Activated CD4-positive, alpha-beta T cell treated with anti-CD3 and anti-CD28 coated beads, Interleukin-2, amount 10 ng/mL, durations not matched to agents 7 days and 5 days (primary cell): Measurements from ENCODE around the gene NR4A1. TPM values are rescaled to one million over a fixed set of nuclear protein-coding genes. Genes with fewer than 3 reads are reported as not detected.

Source experiments
- CTCF ChIA-PET: fragments of 350-600 bp; sonication (Branson Sonifier 250); formaldehyde crosslinking; loops from one replicate; lab custom pipeline; 2021; ENCODE audit warnings: antibody characterized with exemption; lab: Charles Lee
- POLR2A ChIA-PET: fragments of 350-600 bp; sonication (Branson Sonifier 250); formaldehyde crosslinking; loops from one replicate; lab custom pipeline; 2021; ENCODE audit warnings: antibody characterized with exemption; lab: Charles Lee
- DNase-seq: peaks from one replicate; pipeline ENCODE4 v3.0.0-alpha.2; 2020
- H3K27ac Mint-ChIP-seq: one replicate; pipeline ENCODE4 v1.8.0; 2021; ENCODE audit warnings: mild to moderate bottlenecking, moderate library complexity, mixed read lengths
- H3K27me3 Mint-ChIP-seq: one replicate; pipeline ENCODE4 v1.8.0; 2021; ENCODE audit warnings: mixed read lengths
- H3K36me3 Mint-ChIP-seq: one replicate; pipeline ENCODE4 v1.8.0; 2021; ENCODE audit warnings: low read depth, mixed read lengths
- H3K4me1 Mint-ChIP-seq: one replicate; pipeline ENCODE4 v1.8.0; 2021; ENCODE audit warnings: mixed read lengths
- H3K4me3 Mint-ChIP-seq: one replicate; pipeline ENCODE4 v1.8.0; 2021; ENCODE audit warnings: mild to moderate bottlenecking, moderate library complexity, mixed read lengths
- H3K9me3 Mint-ChIP-seq: one replicate; pipeline ENCODE4 v1.8.0; 2021; ENCODE audit warnings: mixed read lengths
- total RNA-seq, 2 experiments: library from RNA; stranded (reverse); gene quantifications; one replicate each; pipeline ENCODE4 v1.2.3, GENCODE V29; 2021

Gene NR4A1
- total RNA-seq, 2 experiments from 2014 or later = 2.1 to 2.7 TPM

GRCh38 chr12:52049688-52050087, 1.6 kb upstream of the NR4A1 start:
- POLR2A ChIA-PET = no interaction called here
- peaks cover 52% of the 10 kb centered on the region for H3K4me1 Mint-ChIP-seq
- H3K4me3 Mint-ChIP-seq = peak overlapping the region; percentile 86
- CTCF ChIA-PET = no interaction called here
- no peaks in the 10 kb centered on the region for H3K36me3 Mint-ChIP-seq
- H3K27ac Mint-ChIP-seq = peak overlapping the region; percentile 97
- no peak for DNase-seq
- peaks cover 9% of the 10 kb centered on the region for H3K27me3 Mint-ChIP-seq
- H3K9me3 Mint-ChIP-seq = no peaks in the 10 kb centered on the region

DNA sequence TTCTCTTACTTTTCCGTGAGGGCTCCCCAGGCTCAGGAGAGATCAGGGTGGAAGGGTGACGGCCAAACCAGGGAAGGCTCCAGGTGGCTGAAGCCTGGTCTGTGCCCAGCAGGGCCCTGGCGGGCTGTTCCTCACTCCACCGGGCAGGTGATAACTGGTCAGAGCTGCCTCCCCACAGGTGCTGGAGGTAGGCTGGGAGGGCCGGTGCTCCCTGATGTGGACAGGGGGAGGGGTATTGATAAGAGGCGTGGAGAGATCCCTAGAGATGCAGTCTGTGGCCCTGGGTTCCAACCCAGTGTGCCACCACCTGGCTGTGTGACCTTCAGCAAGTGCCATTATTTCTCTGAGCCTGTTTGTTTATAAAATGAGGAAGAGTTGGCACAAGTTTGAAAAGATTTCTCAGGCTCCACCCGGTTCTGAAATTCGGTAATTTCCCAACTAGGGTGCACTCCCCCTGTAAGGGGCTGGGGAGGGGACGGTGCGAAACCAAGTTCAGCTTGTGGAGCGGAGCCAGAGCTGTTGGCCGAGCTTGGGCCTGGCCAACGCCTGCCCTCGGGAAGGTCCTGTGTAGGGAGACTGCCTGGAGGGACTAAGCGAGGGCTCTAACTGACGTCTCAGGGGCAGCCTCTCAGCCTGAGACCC, 1.0 kb upstream of the NR4A1 start:
- H3K27ac Mint-ChIP-seq = peak overlapping the region; percentile 97
- H3K4me1 Mint-ChIP-seq = peaks cover 52% of the 10 kb centered on the region
- H3K9me3 Mint-ChIP-seq = no peaks in the 10 kb centered on the region
- POLR2A ChIA-PET = no interaction called here
- DNase-seq = no peak
- CTCF ChIA-PET = interaction anchor here (0.9 to 2.4 kb wide), 9 partner anchors 7 to 28 kb away, joined by 3 to 23 read pairs (median 5); partner anchors contain the start of gene ATG101
- peak overlapping the region; percentile 86 for H3K4me3 Mint-ChIP-seq
- H3K36me3 Mint-ChIP-seq = no peaks in the 10 kb centered on the region
- H3K27me3 Mint-ChIP-seq = peaks cover 9% of the 10 kb centered on the region

- ChIA-PET CTCF (interaction anchor here (2.1 to 2.4 kb wide), 2 partner anchors 10 to 22 kb away, joined by 11 to 12 read pairs; no protein-coding TSS in a partner anchor), POLR2A (no interaction called here)
- peaks cover 9% of the 10 kb centered on the region for H3K27me3 Mint-ChIP-seq
- peaks cover 37% of the 10 kb centered on the region for H3K4me1 Mint-ChIP-seq
- H3K9me3 Mint-ChIP-seq = no peaks in the 10 kb centered on the region
- H3K36me3 Mint-ChIP-seq = no peaks in the 10 kb centered on the region
- peak overlapping the region; percentile 86 for H3K4me3 Mint-ChIP-seq
- peak overlapping the region; percentile 97 for H3K27ac Mint-ChIP-seq
- peak; percentile 37 for DNase-seq
Observed at GRCh38 chr12:52052468-52053186, 1.4 kb downstream of the NR4A1 start.

DNA sequence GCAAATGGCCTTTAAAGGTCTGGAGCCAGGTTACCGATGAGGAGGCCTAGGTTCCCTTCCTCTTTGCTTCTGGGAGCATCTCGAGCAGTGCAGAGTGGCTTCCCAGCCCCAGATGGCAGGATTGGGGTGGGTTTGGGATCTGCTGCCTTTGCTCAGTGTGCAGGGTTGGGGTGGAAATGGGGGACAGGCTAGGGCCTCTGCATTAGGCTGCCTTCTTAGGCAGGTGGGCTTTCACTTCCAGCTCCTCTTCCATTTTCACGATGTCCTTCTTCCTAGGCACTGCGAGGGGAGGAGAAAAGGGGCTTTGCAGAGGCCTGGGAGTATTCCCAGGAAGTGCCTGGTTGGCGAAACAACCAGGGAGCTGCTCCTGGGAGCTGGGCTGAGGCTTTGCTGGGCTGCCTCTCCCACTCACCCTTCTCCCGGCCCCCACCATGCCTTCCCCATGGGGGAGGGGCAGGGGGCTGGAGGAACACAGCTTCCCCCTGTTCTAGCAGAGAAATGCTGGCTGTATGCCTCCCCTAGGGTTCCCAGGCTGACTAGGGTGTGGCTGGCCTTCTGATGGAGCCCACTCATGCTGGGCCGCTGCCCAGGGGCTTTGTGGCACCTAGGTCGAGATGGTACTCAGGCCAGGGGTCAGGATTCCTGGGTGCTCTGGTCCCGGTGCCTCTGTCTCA, 2.4 kb downstream of the NR4A1 start:
- Mint-ChIP-seq H3K27ac (no peak overlapping the region), H3K9me3 (no peaks in the 10 kb centered on the region), H3K36me3 (no peaks in the 10 kb centered on the region), H3K27me3 (peaks cover 9% of the 10 kb centered on the region), H3K4me3 (no peak overlapping the region), H3K4me1 (peaks cover 37% of the 10 kb centered on the region)
- DNase-seq = no peak
- CTCF ChIA-PET = interaction anchor here (0.8 to 2.5 kb wide), 4 partner anchors 11 to 28 kb away, joined by 3 to 11 read pairs (median 5); partner anchors contain the start of gene ATG101
- POLR2A ChIA-PET = no interaction called here

GRCh38 chr12:52054231-52054832, 3.1 kb downstream of the NR4A1 start:
- Mint-ChIP-seq H3K9me3 (no peaks in the 10 kb centered on the region), H3K36me3 (no peaks in the 10 kb centered on the region), H3K27ac (no peak overlapping the region), H3K4me1 (peaks cover 34% of the 10 kb centered on the region), H3K27me3 (peaks cover 7% of the 10 kb centered on the region), H3K4me3 (no peak overlapping the region)
- ChIA-PET CTCF (interaction anchor here (0.7 to 2.5 kb wide), 5 partner anchors 10 to 29 kb away, joined by 3 to 11 read pairs (median 4); no protein-coding TSS in a partner anchor), POLR2A (no interaction called here)
- DNase-seq = no peak

DNA sequence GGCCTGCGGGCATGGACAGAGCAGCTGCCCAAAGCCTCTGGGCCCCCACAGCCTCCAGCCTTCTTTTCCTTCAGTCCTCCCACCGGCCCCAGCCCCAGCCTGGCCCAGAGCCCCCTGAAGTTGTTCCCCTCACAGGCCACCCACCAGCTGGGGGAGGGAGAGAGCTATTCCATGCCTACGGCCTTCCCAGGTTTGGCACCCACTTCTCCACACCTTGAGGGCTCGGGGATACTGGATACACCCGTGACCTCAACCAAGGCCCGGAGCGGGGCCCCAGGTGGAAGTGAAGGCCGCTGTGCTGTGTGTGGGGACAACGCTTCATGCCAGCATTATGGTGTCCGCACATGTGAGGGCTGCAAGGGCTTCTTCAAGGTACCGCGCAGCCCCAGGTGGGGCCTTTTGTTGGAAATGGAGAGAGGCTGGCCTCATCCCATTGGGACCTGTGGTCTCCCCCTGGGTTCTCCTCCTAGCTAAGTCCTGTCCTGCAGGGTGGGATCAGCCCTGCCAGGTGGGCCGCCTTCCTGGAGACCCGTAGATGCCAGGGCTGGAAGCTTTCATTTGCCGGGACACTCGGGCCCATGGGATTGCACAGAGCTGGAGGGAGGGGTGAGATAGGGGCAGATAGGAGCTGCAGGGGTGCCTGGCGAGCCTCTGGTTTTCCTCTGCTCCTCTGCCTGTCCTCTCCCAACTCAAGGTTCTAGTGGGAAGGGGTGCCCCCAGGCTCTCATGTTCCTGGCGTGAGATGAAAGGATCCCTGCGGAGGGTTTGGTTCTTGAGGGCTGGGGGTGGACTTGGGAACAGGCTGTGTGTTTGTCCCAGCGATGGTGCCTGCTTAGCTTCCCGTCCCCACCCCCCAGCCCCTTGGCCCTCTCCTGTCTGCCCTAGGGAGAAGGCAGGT, 3.8 kb downstream of the NR4A1 start:
- ChIA-PET CTCF (interaction anchor here (0.7 to 2.5 kb wide), 6 partner anchors 9 to 29 kb away, joined by 3 to 11 read pairs (median 4); no protein-coding TSS in a partner anchor), POLR2A (no interaction called here)
- H3K4me1 Mint-ChIP-seq = peaks cover 27% of the 10 kb centered on the region
- H3K36me3 Mint-ChIP-seq = no peaks in the 10 kb centered on the region
- no peak for DNase-seq
- no peak overlapping the region for H3K27ac Mint-ChIP-seq
- H3K9me3 Mint-ChIP-seq = no peaks in the 10 kb centered on the region
- no peaks in the 10 kb centered on the region for H3K27me3 Mint-ChIP-seq
- no peak overlapping the region for H3K4me3 Mint-ChIP-seq

DNA sequence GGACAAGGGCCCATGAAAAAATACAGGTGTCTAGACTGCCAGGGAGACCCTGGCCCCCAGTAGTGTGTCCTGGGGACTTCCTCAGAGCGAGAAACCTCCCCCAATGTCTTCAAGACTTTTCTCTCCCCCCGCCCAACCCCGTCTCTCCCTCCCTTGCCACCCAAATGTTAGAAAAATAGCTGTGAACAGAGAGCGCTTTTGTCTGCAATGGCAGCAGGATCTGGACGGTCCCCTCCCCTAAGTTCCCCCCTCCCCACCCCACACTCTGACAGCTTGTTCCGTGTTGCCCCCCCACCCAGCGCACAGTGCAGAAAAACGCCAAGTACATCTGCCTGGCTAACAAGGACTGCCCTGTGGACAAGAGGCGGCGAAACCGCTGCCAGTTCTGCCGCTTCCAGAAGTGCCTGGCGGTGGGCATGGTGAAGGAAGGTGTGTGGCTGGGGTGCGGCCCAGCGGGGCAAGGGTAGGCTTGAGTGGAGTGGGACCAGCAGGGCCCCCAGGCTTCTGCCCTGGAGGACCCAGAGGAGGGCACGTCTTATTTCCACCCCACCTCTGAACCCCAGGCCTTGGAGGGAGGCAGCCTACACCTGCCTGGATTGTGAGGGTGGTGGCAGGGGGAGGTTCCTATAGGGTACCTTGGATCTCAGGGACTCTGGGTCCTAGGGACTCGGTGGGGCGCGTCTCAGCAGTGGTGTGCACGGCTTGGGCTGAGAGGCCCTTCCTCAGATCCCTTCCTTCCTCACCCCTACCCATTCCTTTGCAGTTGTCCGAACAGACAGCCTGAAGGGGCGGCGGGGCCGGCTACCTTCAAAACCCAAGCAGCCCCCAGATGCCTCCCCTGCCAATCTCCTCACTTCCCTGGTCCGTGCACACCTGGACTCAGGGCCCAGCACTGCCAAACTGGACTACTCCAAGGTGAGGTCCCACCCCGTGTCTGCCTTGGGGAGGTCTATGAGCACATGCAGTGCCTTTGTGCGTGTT, 4.8 kb downstream of the NR4A1 start:
- ChIA-PET POLR2A (no interaction called here), CTCF (interaction anchor here (0.8 to 2.5 kb wide), 6 partner anchors 11 to 33 kb away, joined by 3 to 11 read pairs (median 4); no protein-coding TSS in a partner anchor)
- H3K36me3 Mint-ChIP-seq = no peaks in the 10 kb centered on the region
- no peak for DNase-seq
- H3K4me3 Mint-ChIP-seq = no peak overlapping the region
- peaks cover 21% of the 10 kb centered on the region for H3K4me1 Mint-ChIP-seq
- no peaks in the 10 kb centered on the region for H3K27me3 Mint-ChIP-seq
- H3K9me3 Mint-ChIP-seq = no peaks in the 10 kb centered on the region
- H3K27ac Mint-ChIP-seq = no peak overlapping the region

DNA sequence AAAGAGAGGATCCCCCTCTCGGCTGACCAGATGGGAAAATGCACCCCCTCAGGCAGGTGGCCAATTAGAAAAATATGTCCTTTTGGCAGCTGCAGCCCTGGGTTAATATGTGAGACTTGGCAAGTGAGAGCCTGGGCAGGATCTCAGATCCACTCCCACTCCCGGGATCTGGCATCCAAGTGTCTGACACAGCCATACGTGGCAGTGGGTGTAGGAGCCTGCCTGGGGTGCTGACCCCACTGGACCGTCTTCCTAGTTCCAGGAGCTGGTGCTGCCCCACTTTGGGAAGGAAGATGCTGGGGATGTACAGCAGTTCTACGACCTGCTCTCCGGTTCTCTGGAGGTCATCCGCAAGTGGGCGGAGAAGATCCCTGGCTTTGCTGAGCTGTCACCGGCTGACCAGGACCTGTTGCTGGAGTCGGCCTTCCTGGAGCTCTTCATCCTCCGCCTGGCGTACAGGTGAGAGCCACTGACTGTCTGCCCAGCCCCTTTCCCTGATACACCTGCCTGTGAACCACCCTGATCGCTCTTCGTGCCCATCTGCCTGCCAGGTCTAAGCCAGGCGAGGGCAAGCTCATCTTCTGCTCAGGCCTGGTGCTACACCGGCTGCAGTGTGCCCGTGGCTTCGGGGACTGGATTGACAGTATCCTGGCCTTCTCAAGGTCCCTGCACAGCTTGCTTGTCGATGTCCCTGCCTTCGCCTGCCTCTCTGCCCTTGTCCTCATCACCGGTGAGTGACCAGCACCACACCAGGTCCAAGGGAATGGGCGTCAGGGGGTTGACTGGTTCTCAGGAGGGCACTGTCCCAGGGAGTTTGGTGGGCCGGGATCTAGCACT, 5.8 kb downstream of the NR4A1 start:
- POLR2A ChIA-PET = no interaction called here
- Mint-ChIP-seq H3K4me1 (peaks cover 12% of the 10 kb centered on the region), H3K36me3 (no peaks in the 10 kb centered on the region), H3K9me3 (no peaks in the 10 kb centered on the region), H3K4me3 (no peak overlapping the region), H3K27me3 (no peaks in the 10 kb centered on the region), H3K27ac (no peak overlapping the region)
- no peak for DNase-seq
- CTCF ChIA-PET = interaction anchor here (0.8 to 1.3 kb wide), 5 partner anchors 9 to 34 kb away, joined by 3 to 7 read pairs (median 4); partner anchors contain the start of gene ATG101

DNA sequence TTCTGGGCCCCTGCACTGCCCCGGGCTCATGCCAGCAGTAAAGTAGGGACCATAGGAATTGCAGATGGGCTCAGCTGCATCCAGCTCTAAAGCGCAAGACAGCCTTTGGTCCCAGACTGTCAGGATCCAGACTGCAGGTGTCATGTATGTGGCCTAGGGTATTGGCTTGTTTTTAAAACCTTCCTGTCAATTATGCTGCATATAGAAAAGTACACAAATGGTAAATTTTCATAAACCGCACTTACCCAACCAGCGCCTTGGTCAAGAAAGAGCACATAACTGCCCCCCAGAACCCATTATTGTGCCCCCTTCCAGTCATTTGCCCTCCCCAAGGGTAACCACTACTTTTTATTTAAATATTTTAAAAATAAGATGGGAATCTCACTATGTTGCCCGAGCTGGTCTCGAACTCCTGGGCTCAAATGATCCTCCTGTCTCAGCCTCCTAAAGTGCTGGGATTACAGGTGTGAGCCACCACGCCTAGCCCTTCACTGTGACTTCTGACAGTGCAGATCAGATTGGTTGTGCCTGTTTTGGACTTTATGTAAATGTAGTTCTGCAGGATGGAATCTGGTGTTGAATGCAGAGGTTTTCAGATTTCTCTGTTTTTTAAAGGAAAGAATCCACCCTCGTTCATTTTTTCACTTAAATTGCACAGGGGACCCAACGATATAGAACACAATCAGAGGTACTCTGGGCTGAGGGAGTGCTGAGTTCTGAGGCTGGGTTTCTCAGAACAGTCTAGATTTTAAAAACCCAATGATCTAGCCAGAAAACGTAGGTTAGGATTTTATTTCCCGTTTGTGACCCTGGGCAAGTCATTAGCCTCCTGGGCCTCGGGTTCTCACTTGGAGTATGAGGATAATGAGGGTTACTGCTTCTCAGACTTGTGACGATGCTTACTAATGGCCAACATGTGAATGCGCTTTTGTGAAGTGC, 6.7 kb downstream of the NR4A1 start:
- H3K9me3 Mint-ChIP-seq = no peaks in the 10 kb centered on the region
- no peak overlapping the region for H3K4me3 Mint-ChIP-seq
- no peaks in the 10 kb centered on the region for H3K27me3 Mint-ChIP-seq
- H3K36me3 Mint-ChIP-seq = no peaks in the 10 kb centered on the region
- CTCF ChIA-PET = interaction anchor here (0.8 to 5.0 kb wide), 5 partner anchors 8 to 35 kb away, joined by 3 to 33 read pairs (median 5); partner anchors contain the start of gene ATG101
- H3K27ac Mint-ChIP-seq = no peak overlapping the region
- H3K4me1 Mint-ChIP-seq = peaks cover 3% of the 10 kb centered on the region
- DNase-seq = no peak
- POLR2A ChIA-PET = no interaction called here
